SK-N-SH (cell line): ENCODE measurements around the gene ESRRG. TPM values are rescaled to one million over a fixed set of nuclear protein-coding genes. Genes with fewer than 3 reads are reported as not detected.

Experiments used
- CTCF ChIA-PET: fragments of 300-600, 350-600 bp; formaldehyde crosslinking; extraction: SDS; loops from one replicate; lab custom pipeline; 2021; lab: Yijun Ruan, JAX
- POLR2A ChIA-PET: fragments of 350-600 bp; sonication (Branson Sonifier 250); formaldehyde crosslinking; extraction: SDS; loops from one replicate; lab custom pipeline; 2020; ENCODE audit warnings: antibody characterized with exemption, inconsistent platforms; lab: Yijun Ruan, JAX
- DNase-seq: peaks from one replicate; pipeline ENCODE4 v3.0.0; 2012
- H2AFZ ChIP-seq: fragments of 200-600 bp; sonication (generic); 2 replicates; pipeline ENCODE4 v1.8.1; 2016; ENCODE audit warnings: antibody characterized with exemption, mild to moderate bottlenecking, low read depth
- H3F3A ChIP-seq: fragments of 200-600 bp; sonication (generic); replicated peaks from 2 replicates; pipeline ENCODE3; 2016; ENCODE audit warnings: antibody characterized with exemption, mild to moderate bottlenecking; ENCODE audit not compliant: insufficient read depth
- H3K27ac ChIP-seq, 2 experiments: fragments of 200-500 bp in 1 of 2; fragments of 200-600 bp in 1 of 2; sonication (Bioruptor generic) in 1 of 2; sonication (generic), shearing (Covaris generic) in 1 of 2; 2 replicates each; pipeline versions ENCODE4 v1.5.1 to v1.6.1; 2014 to 2016; ENCODE audit warnings: low read depth in 2 of 2, inconsistent platforms in 1 of 2, low read length in 1 of 2, mild to moderate bottlenecking in 1 of 2, mixed read lengths in 1 of 2
- H3K27me3 ChIP-seq: fragments of 200-600 bp; sonication (generic), shearing (Covaris generic); 2 replicates; pipeline ENCODE4 v1.6.1; 2016; ENCODE audit warnings: mixed run types; ENCODE audit not compliant: insufficient read depth
- H3K36me3 ChIP-seq, 2 experiments: fragments of 200-500 bp in 1 of 2; fragments of 200-600 bp in 1 of 2; sonication (Bioruptor generic) in 1 of 2; sonication (generic) in 1 of 2; replicated peaks in 1 of 2; 2 replicates each; pipeline versions ENCODE3 to v1.5.1; 2014 to 2016; ENCODE audit warnings: low read length in 1 of 2, mild to moderate bottlenecking in 1 of 2; ENCODE audit not compliant: insufficient read depth in 2 of 2, control insufficient read depth in 1 of 2
- H3K4me1 ChIP-seq, 2 experiments: fragments of 200-500 bp in 1 of 2; fragments of 200-600 bp in 1 of 2; sonication (Bioruptor generic) in 1 of 2; sonication (generic), shearing (Covaris generic) in 1 of 2; 2 replicates each; pipeline versions ENCODE4 v1.5.1 to v1.6.1; 2014 to 2016; ENCODE audit warnings: low read depth in 1 of 2, low read length in 1 of 2, mixed run types in 1 of 2; ENCODE audit not compliant: insufficient read depth in 2 of 2, control insufficient read depth in 1 of 2
- H3K4me2 ChIP-seq: fragments of 200-600 bp; sonication (generic), shearing (Covaris generic); 2 replicates; pipeline ENCODE4 v1.6.1; 2017; ENCODE audit warnings: mixed run types
- H3K4me3 ChIP-seq, 2 experiments: fragments of 200-500 bp in 1 of 2; fragments of 200-600 bp in 1 of 2; sonication (Bioruptor generic) in 1 of 2; sonication (generic), shearing (Covaris generic) in 1 of 2; 2 replicates each; pipeline versions ENCODE4 v1.5.1 to v1.8.1; 2014 to 2016; ENCODE audit warnings: low read depth in 2 of 2, inconsistent platforms in 1 of 2, low read length in 1 of 2, mild to moderate bottlenecking in 1 of 2, mixed read lengths in 1 of 2, moderate library complexity in 1 of 2
- H3K79me2 ChIP-seq: fragments of 200-600 bp; sonication (generic); 2 replicates; pipeline ENCODE4 v1.8.1; 2017; ENCODE audit warnings: mild to moderate bottlenecking; ENCODE audit not compliant: insufficient read depth
- H3K9ac ChIP-seq: fragments of 200-600 bp; sonication (generic); 2 replicates; pipeline ENCODE4 v1.6.1; 2017; ENCODE audit warnings: mixed run types
- H3K9me2 ChIP-seq: fragments of 200-600 bp; sonication (generic); 2 replicates; pipeline ENCODE4 v1.6.1; 2017; ENCODE audit warnings: mixed run types
- H3K9me3 ChIP-seq: fragments of 200-600 bp; sonication (generic); 2 replicates; pipeline ENCODE4 v1.6.1; 2017; ENCODE audit warnings: mixed run types, mild to moderate bottlenecking, moderate library complexity
- H4K20me1 ChIP-seq: fragments of 200-600 bp; sonication (generic); 2 replicates; pipeline ENCODE4 v1.6.1; 2017; ENCODE audit warnings: mild to moderate bottlenecking, mixed run types; ENCODE audit not compliant: insufficient read depth
- EP300 ChIP-seq, 2 experiments: IDR thresholded peaks; 2 replicates each; pipeline versions ENCODE4 v1.4.0 to v1.6.1; 2012; ENCODE audit warnings: borderline replicate concordance in 1 of 2, low read depth in 1 of 2, low read length in 1 of 2
- EZH2phosphoT487 ChIP-seq: fragments of 200-600 bp; sonication (generic); IDR thresholded peaks from 2 replicates; pipeline ENCODE4 v1.6.1; 2017; ENCODE audit warnings: low read depth, mixed run types, mild to moderate bottlenecking, antibody characterized with exemption, moderate library complexity, borderline replicate concordance
- FOSL2 ChIP-seq: IDR thresholded peaks from 2 replicates; pipeline ENCODE4 v1.4.0; 2012; ENCODE audit warnings: low read depth, mild to moderate bottlenecking, moderate library complexity, borderline replicate concordance
- GABPA ChIP-seq: IDR thresholded peaks from 2 replicates; pipeline ENCODE4 v1.4.0; 2012; ENCODE audit warnings: low read depth, mild to moderate bottlenecking
- GATA2 ChIP-seq: sonication (generic); formaldehyde crosslinking; IDR thresholded peaks from 2 replicates; pipeline ENCODE4 v1.5.0; 2020; ENCODE audit warnings: mild to moderate bottlenecking, missing genetic modification reagents
- MEF2A ChIP-seq: IDR thresholded peaks from 2 replicates; pipeline ENCODE4 v1.4.0; 2012; ENCODE audit warnings: low read depth, borderline replicate concordance
- MXI1 ChIP-seq: IDR thresholded peaks from 2 replicates; pipeline ENCODE4 v1.6.1; 2012; ENCODE audit warnings: mild to moderate bottlenecking, low read depth, low read length, improper control_type of control experiment
- NFIC ChIP-seq: IDR thresholded peaks from 2 replicates; pipeline ENCODE4 v1.4.0; 2012; ENCODE audit warnings: borderline replicate concordance
- NRF1 ChIP-seq: IDR thresholded peaks from 2 replicates; pipeline ENCODE4 v1.6.1; 2012; ENCODE audit warnings: low read depth, mild to moderate bottlenecking, low read length
- RAD21 ChIP-seq: IDR thresholded peaks from 2 replicates; pipeline ENCODE4 v1.6.1; 2012; ENCODE audit warnings: mild to moderate bottlenecking, low read length
- RCOR1 ChIP-seq: fragments of 150-350 bp; IDR thresholded peaks from 2 replicates; pipeline ENCODE4 v1.6.1; 2017; ENCODE audit warnings: antibody characterized with exemption, low read length
- RFX5 ChIP-seq: IDR thresholded peaks from 2 replicates; pipeline ENCODE4 v1.6.1; 2012; ENCODE audit warnings: mild to moderate bottlenecking, improper control_type of control experiment, low read length
- SMC3 ChIP-seq: IDR thresholded peaks from 2 replicates; pipeline ENCODE4 v1.6.1; 2012; ENCODE audit warnings: low read depth, low read length, improper control_type of control experiment
- WGBS: methylation state at CpG from one replicate; pipeline ENCODE4 v1.1.6; 2017; ENCODE audit warnings: low lambda C conversion rate; 5-methylcytosine and 5-hydroxymethylcytosine counted together
- polyA plus RNA-seq, 3 experiments: library from polyadenylated mRNA; depleted of rRNA; stranded (reverse); fragments of >200 nt; gene quantifications; 2 replicates each; pipeline ENCODE4 v1.2.3, GENCODE V29; 2012
- TF ChIP-seq, protein P1 (sequence below): fragments of 200-600 bp; sonication (generic); IDR thresholded peaks from 2 replicates; pipeline ENCODE4 v1.6.1; 2017; ENCODE audit warnings: antibody characterized with exemption, mild to moderate bottlenecking, moderate library complexity
- TF ChIP-seq, protein P2 (sequence below): IDR thresholded peaks from 2 replicates; pipeline ENCODE4 v1.4.0; 2012; ENCODE audit warnings: low read depth

ESRRG gene
- polyA plus RNA-seq, 1 of the 3 experiments (the other 2 are of a cell fraction), result 0.26 TPM

DNA sequence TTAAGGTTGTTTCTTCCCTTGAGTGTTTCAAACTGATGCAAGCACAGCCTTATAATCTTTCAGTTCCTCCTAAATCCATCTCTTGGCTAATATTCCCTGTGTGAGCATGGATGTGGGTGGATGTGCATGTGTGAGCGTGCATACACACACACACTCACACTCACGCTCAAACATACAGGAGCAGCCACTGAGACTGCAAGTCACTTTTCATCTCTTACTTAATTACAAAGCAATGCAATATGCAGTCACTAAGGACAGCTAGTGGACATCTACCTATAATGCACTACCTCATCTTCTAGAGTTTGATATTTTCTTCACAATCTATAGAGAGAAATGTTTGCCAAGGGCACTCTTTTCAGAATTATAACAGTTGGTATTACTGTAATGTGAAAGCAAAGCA, 1.4 kb downstream of the ESRRG start:
- no peaks in the 10 kb centered on the region for H4K20me1 ChIP-seq
- POLR2A ChIA-PET, result interaction anchor here (1.7 kb wide), 1 partner anchor 121 kb away, joined by 4 read pairs; no protein-coding TSS in a partner anchor
- 9% methylated on average over 2 of the region's 2 CpGs for WGBS
- H2AFZ ChIP-seq, result 0 out of 2 replicates have a peak overlapping the region, but pooled peaks have one; percentile 23
- no peaks in the 10 kb centered on the region for H3K36me3 ChIP-seq
- H3K9me2 ChIP-seq, result no peaks in the 10 kb centered on the region
- peak overlapping the region; percentile 27 to 61; a peak in 3 of 4 replicates for H3K4me3 ChIP-seq
- H3K4me2 ChIP-seq, result peak overlapping the region; percentile 91
- no peak for DNase-seq
- TF ChIP-seq RFX5 (no peak), EZH2phosphoT487 (no peak), SMC3 (0 out of 2 replicates have a peak, but pooled peaks have one; percentile 23), FOSL2 (no peak), RCOR1 (0 out of 2 replicates have a peak, but pooled peaks have one; percentile 4), RAD21 (peak; percentile 66), MXI1 (peak; percentile 60), EP300 (IDR thresholded peaks at IDR 0.05; ENCODE audit: borderline replicate concordance in 1 of 2, low read depth in 1 of 2, low read length in 1 of 2) (no peak), NRF1 (no peak), GABPA (no peak), GATA2 (no peak), NFIC (no peak)
- TF ChIP-seq, protein P1, sequence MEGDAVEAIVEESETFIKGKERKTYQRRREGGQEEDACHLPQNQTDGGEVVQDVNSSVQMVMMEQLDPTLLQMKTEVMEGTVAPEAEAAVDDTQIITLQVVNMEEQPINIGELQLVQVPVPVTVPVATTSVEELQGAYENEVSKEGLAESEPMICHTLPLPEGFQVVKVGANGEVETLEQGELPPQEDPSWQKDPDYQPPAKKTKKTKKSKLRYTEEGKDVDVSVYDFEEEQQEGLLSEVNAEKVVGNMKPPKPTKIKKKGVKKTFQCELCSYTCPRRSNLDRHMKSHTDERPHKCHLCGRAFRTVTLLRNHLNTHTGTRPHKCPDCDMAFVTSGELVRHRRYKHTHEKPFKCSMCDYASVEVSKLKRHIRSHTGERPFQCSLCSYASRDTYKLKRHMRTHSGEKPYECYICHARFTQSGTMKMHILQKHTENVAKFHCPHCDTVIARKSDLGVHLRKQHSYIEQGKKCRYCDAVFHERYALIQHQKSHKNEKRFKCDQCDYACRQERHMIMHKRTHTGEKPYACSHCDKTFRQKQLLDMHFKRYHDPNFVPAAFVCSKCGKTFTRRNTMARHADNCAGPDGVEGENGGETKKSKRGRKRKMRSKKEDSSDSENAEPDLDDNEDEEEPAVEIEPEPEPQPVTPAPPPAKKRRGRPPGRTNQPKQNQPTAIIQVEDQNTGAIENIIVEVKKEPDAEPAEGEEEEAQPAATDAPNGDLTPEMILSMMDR, result no peak
- TF ChIP-seq, protein P2, sequence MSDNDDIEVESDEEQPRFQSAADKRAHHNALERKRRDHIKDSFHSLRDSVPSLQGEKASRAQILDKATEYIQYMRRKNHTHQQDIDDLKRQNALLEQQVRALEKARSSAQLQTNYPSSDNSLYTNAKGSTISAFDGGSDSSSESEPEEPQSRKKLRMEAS, result no peak
- TF ChIP-seq, all 33 proteins: peak for 4
- Histone ChIP-seq H3K27me3 (no peaks in the 10 kb centered on the region), H3F3A (no peaks in the 10 kb centered on the region), H3K4me1 (peaks cover 0 to 4% of the 10 kb centered on the region in 2 experiments; a peak in 2 of 4 replicates), H3K9me3 (no peaks in the 10 kb centered on the region), H3K9ac (no peak overlapping the region), H3K27ac (peak overlapping the region in 1 of 2 experiments; percentile 76; a peak in 1 of 4 replicates), H3K79me2 (no peaks in the 10 kb centered on the region)
- CTCF ChIA-PET, result interaction anchor here (0.7 to 4.4 kb wide), 13 partner anchors 15 to 612 kb away, joined by 3 to 18 read pairs (median 4); no protein-coding TSS in a partner anchor

DNA sequence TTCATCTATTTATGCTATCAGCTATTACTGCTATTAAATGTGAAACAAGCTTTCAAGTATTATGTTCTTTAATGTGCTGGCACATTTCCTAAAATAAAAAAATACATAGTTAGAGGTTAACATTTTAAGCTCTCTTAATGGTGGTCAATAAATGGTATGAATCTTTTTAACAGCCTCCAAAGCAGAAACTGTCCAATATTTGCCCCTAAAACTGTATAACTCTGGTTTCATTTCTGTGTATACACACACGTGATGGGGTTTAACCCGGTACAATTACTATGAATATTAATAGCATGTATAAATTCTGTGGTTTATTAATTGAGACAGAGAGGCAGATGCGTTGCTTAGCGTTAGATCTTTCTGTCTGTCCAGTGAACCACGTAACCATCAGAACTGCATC, 2.2 kb downstream of the ESRRG start:
- DNase-seq, result no peak
- H3K36me3 ChIP-seq, result no peaks in the 10 kb centered on the region
- H3K27me3 ChIP-seq, result no peaks in the 10 kb centered on the region
- no peaks in the 10 kb centered on the region for H3K9me2 ChIP-seq
- H3K79me2 ChIP-seq, result no peaks in the 10 kb centered on the region
- H3K4me3 ChIP-seq, result peak overlapping the region in 1 of 2 experiments; percentile 61; a peak in 2 of 4 replicates
- H3F3A ChIP-seq, result no peaks in the 10 kb centered on the region
- 16% methylated on average over 5 of the region's 5 CpGs for WGBS
- TF ChIP-seq MXI1, result peak; percentile 72
- TF ChIP-seq MEF2A, result no peak
- H3K4me1 ChIP-seq, result peaks cover 0 to 4% of the 10 kb centered on the region in 2 experiments; a peak in 2 of 4 replicates
- CTCF ChIA-PET, result interaction anchor here (0.5 to 4.4 kb wide), 14 partner anchors 14 to 613 kb away, joined by 3 to 18 read pairs (median 4); no protein-coding TSS in a partner anchor
- H3K27ac ChIP-seq, result peak overlapping the region in 1 of 2 experiments; percentile 76; a peak in 1 of 4 replicates
- H3K4me2 ChIP-seq, result 0 out of 2 replicates have a peak overlapping the region, but pooled peaks have one; percentile 91
- H2AFZ ChIP-seq, result 0 out of 2 replicates have a peak overlapping the region, but pooled peaks have one; percentile 23
- no peak overlapping the region for H3K9ac ChIP-seq
- POLR2A ChIA-PET, result no interaction called here
- no peaks in the 10 kb centered on the region for H4K20me1 ChIP-seq
- H3K9me3 ChIP-seq, result no peaks in the 10 kb centered on the region
